AG04450 (cell line): ENCODE measurements around the gene IL17REL. TPM values are rescaled to one million over a fixed set of nuclear protein-coding genes. Genes with fewer than 3 reads are reported as not detected.

Source experiments
- CTCF ChIA-PET: fragments of 300-600, 350-600 bp; formaldehyde crosslinking; extraction: SDS; loops from one replicate; lab custom pipeline; 2022; ENCODE audit warnings: antibody characterized with exemption, inconsistent platforms; lab: Charles Lee
- POLR2A ChIA-PET: fragments of 350-600 bp; formaldehyde crosslinking; extraction: SDS; loops from one replicate; lab custom pipeline; 2021; ENCODE audit warnings: antibody characterized with exemption, inconsistent platforms; lab: Yijun Ruan, JAX
- DNase-seq: peaks from one replicate; pipeline ENCODE4 v3.0.0-alpha.2; 2011; ENCODE audit warnings: low read depth, low spot score
- H3K27ac ChIP-seq: one replicate; pipeline ENCODE4 v1.5.1; 2012; ENCODE audit warnings: low read depth, low read length, control low read depth
- H3K27me3 ChIP-seq: one replicate; pipeline ENCODE4 v1.6.0; 2012; ENCODE audit warnings: low read length; ENCODE audit not compliant: control insufficient read depth, insufficient read depth
- H3K4me3 ChIP-seq: 2 replicates; pipeline ENCODE4 v1.5.1; 2011; ENCODE audit warnings: mild to moderate bottlenecking, low read depth, low read length, control low read depth
- H3K9me3 ChIP-seq: 2 replicates; pipeline ENCODE4 v1.5.1; 2012; ENCODE audit warnings: low read length; ENCODE audit not compliant: control insufficient read depth, insufficient read depth
- CTCF ChIP-seq: IDR thresholded peaks from 2 replicates; pipeline ENCODE4 v1.5.1; 2011; ENCODE audit warnings: low read depth, low read length, control low read depth, inconsistent platforms
- polyA plus RNA-seq: library from polyadenylated mRNA; depleted of rRNA; stranded (reverse); fragments of >200 nt; gene quantifications from 2 replicates; pipeline ENCODE4 v1.2.3, GENCODE V29; 2011

Gene IL17REL
- polyA plus RNA-seq, 1 experiment, result not detected

- POLR2A ChIA-PET, result interaction anchor here (0.7 kb wide), 1 partner anchor 47 kb away, joined by 3 read pairs; no protein-coding TSS in a partner anchor
- no peak for TF ChIP-seq CTCF
- peaks cover 32% of the 10 kb centered on the region for H3K27me3 ChIP-seq
- H3K4me3 ChIP-seq, result no peak overlapping the region
- DNase-seq, result no peak
- peaks cover 12% of the 10 kb centered on the region; the same call in 1 of the 2 replicates for H3K9me3 ChIP-seq
- H3K27ac ChIP-seq, result no peak overlapping the region
- CTCF ChIA-PET, result interaction anchor here (1.2 kb wide), 1 partner anchor 9 kb away, joined by 4 read pairs; no protein-coding TSS in a partner anchor
Observed at GRCh38 chr22:50059881-50060262, 47.3 kb upstream of the IL17REL start.

DNA sequence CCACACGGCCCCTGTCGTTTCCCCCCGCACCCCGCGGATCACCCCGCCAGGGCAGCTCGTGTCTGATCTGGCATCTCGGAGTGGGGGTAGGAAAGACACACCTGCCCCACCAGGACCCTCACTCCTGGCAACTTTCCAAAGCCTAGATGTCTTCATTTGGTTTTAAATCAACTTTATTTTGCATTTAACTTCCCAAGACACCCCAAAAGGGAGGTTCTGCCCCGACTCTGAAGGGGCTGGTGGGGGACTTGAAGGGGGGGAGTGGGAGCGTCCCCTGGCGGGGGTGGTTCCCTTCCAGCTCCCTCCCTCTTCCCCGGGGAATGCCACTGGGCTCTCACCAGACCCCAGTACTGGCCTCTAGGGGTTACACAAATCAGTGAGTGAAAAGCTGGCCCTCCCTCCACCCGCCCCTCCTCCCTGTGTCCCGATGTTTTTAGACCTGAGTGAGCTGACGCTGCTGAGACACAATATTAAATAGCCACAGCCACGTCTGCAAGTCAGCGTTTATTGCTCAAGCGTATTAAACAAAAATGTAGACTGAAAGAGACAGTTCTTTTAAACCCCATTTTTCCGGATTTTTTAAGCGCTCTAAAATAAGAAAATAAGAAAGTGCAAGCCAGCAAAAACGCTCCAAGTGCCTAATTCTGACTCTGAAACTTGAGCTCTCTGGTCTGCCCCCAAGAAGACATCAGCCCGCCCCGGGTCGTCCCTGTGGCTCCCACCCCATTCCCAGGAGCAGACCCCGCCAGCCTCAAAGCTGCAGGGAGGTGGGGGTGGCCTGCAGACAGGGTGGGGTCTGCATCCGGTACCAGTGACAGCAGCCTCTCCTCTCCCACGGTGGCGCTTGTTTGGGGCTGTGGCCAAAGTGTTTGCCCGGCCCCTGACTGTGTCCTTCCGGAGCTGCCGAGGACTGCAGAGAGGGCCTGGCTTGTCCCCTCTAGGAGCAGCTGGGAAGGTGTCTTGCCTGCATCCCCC lies 46.6 kb upstream of the IL17REL start:
- H3K9me3 ChIP-seq, result peaks cover 12% of the 10 kb centered on the region; the same call in 1 of the 2 replicates
- ChIA-PET POLR2A (no interaction called here), CTCF (interaction anchor here (0.6 to 1.2 kb wide), 9 partner anchors 10 to 161 kb away, joined by 3 to 9 read pairs (median 4); no protein-coding TSS in a partner anchor)
- TF ChIP-seq CTCF, result peak; percentile 30; the same call in 1 of the 2 replicates
- H3K27me3 ChIP-seq, result peaks cover 31% of the 10 kb centered on the region
- no peak overlapping the region for H3K27ac ChIP-seq
- no peak for DNase-seq
- no peak overlapping the region for H3K4me3 ChIP-seq

DNA sequence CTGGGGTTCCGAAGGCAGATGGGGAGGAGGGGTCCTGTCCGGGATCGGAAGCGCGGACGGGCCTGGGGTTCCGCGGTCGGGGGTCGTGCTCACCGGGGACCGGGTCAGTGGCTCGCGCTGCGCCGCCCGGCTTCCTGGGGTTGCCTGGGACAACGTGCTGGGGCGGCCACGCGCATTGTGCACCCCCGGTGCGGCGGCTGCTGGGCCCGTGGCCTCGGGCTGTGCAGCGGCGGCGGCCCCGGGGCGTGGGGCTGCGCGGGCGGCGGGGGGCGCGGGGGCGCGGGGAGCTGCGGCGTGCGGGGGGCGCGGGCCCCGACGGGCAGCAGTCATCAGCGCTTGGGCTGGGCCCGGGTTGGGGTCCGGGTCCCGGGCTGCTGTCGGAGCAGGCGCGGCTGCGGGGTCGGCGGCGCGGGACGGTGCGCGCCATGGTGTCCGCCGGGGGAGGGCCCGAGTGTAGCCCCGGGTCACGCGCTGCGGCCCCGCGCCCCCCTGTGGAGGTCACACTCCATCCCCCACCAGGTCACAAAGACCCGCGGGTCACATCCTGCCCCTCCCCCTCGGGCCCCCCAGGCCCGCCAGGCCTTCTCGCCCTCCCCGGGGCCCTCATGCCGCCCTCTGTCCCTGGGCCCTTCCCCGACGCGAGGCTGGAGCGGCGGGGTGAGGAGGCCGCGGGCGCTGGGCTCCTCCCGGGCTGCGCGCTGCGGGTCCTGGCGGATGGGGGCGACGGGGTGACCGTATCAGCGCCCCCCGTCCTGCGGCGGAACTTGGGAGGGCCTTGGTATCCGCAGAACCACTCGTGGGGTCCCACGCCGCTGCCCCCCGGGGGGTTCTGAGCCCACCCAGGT lies 45.7 kb upstream of the IL17REL start, which contains the start of gene TTLL8:
Gene TTLL8, minus strand, starts transcription at position 238 of the 845 bp plus-strand sequence.
- Histone ChIP-seq H3K27me3 (peaks cover 35% of the 10 kb centered on the region), H3K27ac (no peak within 1 kb of the TSS), H3K4me3 (no peak within 1 kb of the TSS), H3K9me3 (peaks cover 20% of the 10 kb centered on the region)
- ChIA-PET POLR2A (no interaction called here), CTCF (interaction anchor here (0.7 to 1.2 kb wide), 4 partner anchors 11 to 51 kb away, joined by 3 to 4 read pairs (median 4); no protein-coding TSS in a partner anchor)
- no peak for DNase-seq
- TF ChIP-seq CTCF, result no peak

DNA sequence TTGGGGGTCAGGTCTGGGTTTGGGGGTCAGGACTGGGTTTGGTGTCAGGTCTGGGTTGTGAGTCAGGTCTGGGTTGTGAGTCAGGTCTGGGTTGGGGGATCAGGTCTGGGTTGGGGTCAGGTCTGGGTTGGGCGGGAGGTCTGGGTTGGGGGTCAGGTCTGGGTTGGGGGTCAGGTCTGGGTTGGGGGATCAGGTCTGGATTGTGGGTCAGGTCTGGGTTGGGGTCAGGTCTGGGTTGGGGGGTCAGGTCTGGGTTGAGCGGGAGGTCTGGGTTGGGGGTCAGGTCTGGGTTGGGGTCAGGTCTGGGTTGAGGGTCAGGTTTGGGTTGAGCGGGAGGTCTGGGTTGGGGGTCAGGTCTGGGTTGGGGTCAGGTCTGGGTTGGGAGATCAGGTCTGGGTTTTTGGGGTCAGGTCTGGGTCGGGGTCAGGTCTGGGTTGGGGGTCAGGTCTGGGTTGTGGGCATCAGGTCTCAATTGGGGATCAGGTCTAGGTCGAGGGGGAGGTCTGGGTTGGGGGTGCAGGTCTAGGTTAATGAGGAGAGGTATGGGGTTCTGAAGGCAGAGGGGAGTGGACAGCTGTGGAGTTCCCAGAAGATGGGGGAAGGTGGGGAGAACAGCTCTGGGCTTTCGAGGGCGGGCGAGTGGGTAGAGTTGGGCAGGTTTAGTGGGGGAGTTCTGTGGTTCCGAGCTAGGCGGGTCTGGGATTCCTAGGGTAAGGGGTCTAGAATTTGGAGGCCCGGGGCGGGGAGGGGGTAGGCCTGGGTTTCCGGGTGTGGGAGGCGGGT lies 44.9 kb upstream of the IL17REL start:
- Histone ChIP-seq H3K27ac (no peak overlapping the region), H3K9me3 (peaks cover 21% of the 10 kb centered on the region), H3K27me3 (peaks cover 35% of the 10 kb centered on the region), H3K4me3 (no peak overlapping the region)
- CTCF ChIA-PET, result no interaction called here
- no peak for TF ChIP-seq CTCF
- POLR2A ChIA-PET, result interaction anchor here (0.7 kb wide), 1 partner anchor 13 kb away, joined by 3 read pairs; no protein-coding TSS in a partner anchor
- no peak for DNase-seq
